C4-2B (cell line): ENCODE data around the gene SYNGR3.

ENCODE experiments used
- CTCF ChIP-seq: fragments of 450-650 bp; conservative IDR thresholded peaks from 2 replicates; pipeline ENCODE4 v1.5.1; 2017; ENCODE audit warnings: mild to moderate bottlenecking
- ZFX ChIP-seq: fragments of 450-650 bp; IDR thresholded peaks from 2 replicates; pipeline ENCODE4 v1.6.1; 2017

- TF ChIP-seq CTCF (no peak), ZFX (no peak)
These were observed 24.3 kb upstream of the SYNGR3 start for GRCh38 chr16:1965396-1966001.
